Breast epithelium (tissue), 3 donors: ENCODE measurements around the gene MAST3.

Source experiments
- POLR2A ChIP-seq: fragments of 450-650 bp; IDR thresholded peaks from one replicate; pipeline ENCODE4 v1.6.1; 2016; ENCODE audit warnings: antibody characterized with exemption, mild to moderate bottlenecking, moderate library complexity
- TF ChIP-seq, protein P1 (sequence below), 3 donors: fragments of 450-650 bp; IDR thresholded peaks; one replicate each; pipeline ENCODE4 v1.5.1; 2016 to 2017; ENCODE audit warnings: antibody characterized with exemption in 3 of 3, mild to moderate bottlenecking in 3 of 3, moderate library complexity in 3 of 3

DNA sequence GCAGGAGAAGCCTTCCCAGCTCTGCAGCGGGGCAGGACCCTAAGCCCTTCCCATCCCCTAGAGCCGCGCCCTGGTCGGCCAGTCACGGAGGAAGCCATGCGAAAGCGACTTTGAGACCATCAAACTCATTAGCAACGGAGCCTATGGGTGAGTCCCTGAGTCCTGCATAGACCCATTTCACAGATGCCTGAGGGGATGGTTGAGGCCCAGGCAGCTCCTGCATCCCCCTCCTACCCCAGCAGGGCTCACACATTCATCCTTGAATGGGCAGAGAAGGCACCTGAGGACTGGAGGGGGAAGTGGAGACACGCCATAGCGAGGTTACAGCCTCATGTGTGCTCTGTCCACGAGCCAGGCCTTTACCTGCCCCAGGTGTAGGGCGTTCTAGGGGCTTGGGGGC lies 31.2 kb downstream of the MAST3 start:
- TF ChIP-seq, protein P1, sequence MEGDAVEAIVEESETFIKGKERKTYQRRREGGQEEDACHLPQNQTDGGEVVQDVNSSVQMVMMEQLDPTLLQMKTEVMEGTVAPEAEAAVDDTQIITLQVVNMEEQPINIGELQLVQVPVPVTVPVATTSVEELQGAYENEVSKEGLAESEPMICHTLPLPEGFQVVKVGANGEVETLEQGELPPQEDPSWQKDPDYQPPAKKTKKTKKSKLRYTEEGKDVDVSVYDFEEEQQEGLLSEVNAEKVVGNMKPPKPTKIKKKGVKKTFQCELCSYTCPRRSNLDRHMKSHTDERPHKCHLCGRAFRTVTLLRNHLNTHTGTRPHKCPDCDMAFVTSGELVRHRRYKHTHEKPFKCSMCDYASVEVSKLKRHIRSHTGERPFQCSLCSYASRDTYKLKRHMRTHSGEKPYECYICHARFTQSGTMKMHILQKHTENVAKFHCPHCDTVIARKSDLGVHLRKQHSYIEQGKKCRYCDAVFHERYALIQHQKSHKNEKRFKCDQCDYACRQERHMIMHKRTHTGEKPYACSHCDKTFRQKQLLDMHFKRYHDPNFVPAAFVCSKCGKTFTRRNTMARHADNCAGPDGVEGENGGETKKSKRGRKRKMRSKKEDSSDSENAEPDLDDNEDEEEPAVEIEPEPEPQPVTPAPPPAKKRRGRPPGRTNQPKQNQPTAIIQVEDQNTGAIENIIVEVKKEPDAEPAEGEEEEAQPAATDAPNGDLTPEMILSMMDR (IDR thresholded peaks at IDR 0.05): no peak
- no peak for TF ChIP-seq POLR2A
